Fibroblast of skin of right quadriceps (primary cell): ENCODE measurements around the gene TAX1BP3.
A peak's percentile ranks its signal among the peaks of the same experiment; 100 is the strongest.

Source experiments
- DNase-seq: peaks from one replicate; pipeline ENCODE4 v3.0.0-alpha.2; 2013

The TAX1BP3 gene

GRCh38 chr17:3688027-3688553, 19.7 kb upstream of the TAX1BP3 start:
- DNase-seq, result no peak

GRCh38 chr17:3685174-3685573, 16.8 kb upstream of the TAX1BP3 start:
- no peak for DNase-seq

GRCh38 chr17:3683054-3683511, 14.7 kb upstream of the TAX1BP3 start:
- DNase-seq, result no peak

- DNase-seq, result no peak
These were observed 13.7 kb upstream of the TAX1BP3 start for GRCh38 chr17:3682033-3682432.

GRCh38 chr17:3681565-3681964, 13.2 kb upstream of the TAX1BP3 start:
- no peak for DNase-seq

- no peak for DNase-seq
These were observed 12.7 kb upstream of the TAX1BP3 start for GRCh38 chr17:3681057-3681456.

GRCh38 chr17:3679531-3680126, 11.3 kb upstream of the TAX1BP3 start:
- no peak for DNase-seq

- DNase-seq, result no peak
These were observed 10.6 kb upstream of the TAX1BP3 start for GRCh38 chr17:3678821-3679530.

- DNase-seq, result no peak
These were observed 9.9 kb upstream of the TAX1BP3 start for GRCh38 chr17:3678095-3678820.

- no peak for DNase-seq
These were observed 7.5 kb upstream of the TAX1BP3 start for GRCh38 chr17:3675886-3676285.

- no peak for DNase-seq
These were observed 4.2 kb upstream of the TAX1BP3 start for GRCh38 chr17:3672571-3672970.

- no peak for DNase-seq
These were observed 1.2 kb upstream of the TAX1BP3 start for GRCh38 chr17:3669548-3669947.

GRCh38 chr17:3669085-3669347, 638 bp upstream of the TAX1BP3 start:
- no peak for DNase-seq

GRCh38 chr17:3667366-3668278, 756 bp downstream of the TAX1BP3 start:
- DNase-seq, result peak; percentile 94

- no peak for DNase-seq
These were observed 1.9 kb downstream of the TAX1BP3 start for GRCh38 chr17:3666516-3666915.

- DNase-seq, result no peak
These were observed 2.5 kb downstream of the TAX1BP3 start for GRCh38 chr17:3665834-3666233.

GRCh38 chr17:3663102-3664011, 5.0 kb downstream of the TAX1BP3 start:
- DNase-seq, result no peak

GRCh38 chr17:3660311-3660891, 8.0 kb downstream of the TAX1BP3 start:
- no peak for DNase-seq

GRCh38 chr17:3659541-3660111, 8.8 kb downstream of the TAX1BP3 start:
- peak; percentile 61 for DNase-seq

- no peak for DNase-seq
These were observed 9.5 kb downstream of the TAX1BP3 start for GRCh38 chr17:3658784-3659449.
